Hematopoietic multipotent progenitor cell treated with erythropoietin and hydrocortisone succinate and interleukin-3 and kit ligand, for 8 days (in vitro differentiated cells): ENCODE measurements around the gene NUP188.

Experiments
- DNase-seq: peaks from one replicate; pipeline ENCODE4 v3.0.0-alpha.2; 2015

NUP188 gene, protein sequence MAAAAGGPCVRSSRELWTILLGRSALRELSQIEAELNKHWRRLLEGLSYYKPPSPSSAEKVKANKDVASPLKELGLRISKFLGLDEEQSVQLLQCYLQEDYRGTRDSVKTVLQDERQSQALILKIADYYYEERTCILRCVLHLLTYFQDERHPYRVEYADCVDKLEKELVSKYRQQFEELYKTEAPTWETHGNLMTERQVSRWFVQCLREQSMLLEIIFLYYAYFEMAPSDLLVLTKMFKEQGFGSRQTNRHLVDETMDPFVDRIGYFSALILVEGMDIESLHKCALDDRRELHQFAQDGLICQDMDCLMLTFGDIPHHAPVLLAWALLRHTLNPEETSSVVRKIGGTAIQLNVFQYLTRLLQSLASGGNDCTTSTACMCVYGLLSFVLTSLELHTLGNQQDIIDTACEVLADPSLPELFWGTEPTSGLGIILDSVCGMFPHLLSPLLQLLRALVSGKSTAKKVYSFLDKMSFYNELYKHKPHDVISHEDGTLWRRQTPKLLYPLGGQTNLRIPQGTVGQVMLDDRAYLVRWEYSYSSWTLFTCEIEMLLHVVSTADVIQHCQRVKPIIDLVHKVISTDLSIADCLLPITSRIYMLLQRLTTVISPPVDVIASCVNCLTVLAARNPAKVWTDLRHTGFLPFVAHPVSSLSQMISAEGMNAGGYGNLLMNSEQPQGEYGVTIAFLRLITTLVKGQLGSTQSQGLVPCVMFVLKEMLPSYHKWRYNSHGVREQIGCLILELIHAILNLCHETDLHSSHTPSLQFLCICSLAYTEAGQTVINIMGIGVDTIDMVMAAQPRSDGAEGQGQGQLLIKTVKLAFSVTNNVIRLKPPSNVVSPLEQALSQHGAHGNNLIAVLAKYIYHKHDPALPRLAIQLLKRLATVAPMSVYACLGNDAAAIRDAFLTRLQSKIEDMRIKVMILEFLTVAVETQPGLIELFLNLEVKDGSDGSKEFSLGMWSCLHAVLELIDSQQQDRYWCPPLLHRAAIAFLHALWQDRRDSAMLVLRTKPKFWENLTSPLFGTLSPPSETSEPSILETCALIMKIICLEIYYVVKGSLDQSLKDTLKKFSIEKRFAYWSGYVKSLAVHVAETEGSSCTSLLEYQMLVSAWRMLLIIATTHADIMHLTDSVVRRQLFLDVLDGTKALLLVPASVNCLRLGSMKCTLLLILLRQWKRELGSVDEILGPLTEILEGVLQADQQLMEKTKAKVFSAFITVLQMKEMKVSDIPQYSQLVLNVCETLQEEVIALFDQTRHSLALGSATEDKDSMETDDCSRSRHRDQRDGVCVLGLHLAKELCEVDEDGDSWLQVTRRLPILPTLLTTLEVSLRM (N-terminal part only)

DNA sequence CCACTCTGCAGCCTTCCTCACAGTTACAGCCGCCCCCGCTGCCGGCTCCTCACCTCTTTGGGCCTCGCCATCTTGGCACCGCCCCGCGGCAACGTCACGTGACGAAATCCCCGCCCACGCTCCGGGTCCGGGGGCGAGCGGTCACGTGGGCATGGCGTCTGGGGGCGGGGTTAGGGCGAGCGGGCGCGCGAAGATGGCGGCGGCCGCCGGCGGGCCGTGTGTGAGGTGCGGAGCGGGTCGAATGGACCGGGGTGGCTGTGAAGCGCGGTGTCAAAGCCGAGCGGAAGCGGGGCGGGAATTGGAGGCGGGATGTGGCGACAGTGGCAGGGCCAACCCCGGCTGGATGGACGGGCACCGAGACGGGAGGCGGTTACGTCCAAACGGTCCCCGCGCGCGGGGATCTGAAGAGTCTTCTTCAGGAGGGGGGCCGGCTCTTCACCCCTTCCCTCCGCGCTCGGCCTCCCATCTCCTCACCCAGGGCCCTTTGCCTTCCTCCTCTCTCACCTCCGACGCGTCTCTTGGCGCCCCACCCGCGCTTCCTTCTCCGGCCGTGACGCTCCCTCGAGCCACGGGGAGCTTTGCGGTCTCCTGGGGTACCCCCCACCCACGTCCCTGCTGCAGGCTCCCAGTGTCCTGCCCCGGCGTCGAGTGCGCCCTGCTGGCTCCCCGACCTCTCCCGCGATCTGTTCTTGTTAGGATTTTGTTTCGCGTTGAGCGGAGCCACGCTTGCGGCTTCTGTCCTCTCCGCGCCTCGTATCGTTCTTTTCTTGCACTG, at the start of gene NUP188, which contains the start of gene DOLK:
NUP188 (plus strand) TSS at position 173 of the 775 bp plus-strand sequence; CDS start at position 194, 21 bp downstream.
DOLK (minus strand) TSS at position 77 of the 775 bp plus-strand sequence. CDS start 300 bp downstream, outside the sequence.
- DNase-seq: peak; percentile 92

DNA sequence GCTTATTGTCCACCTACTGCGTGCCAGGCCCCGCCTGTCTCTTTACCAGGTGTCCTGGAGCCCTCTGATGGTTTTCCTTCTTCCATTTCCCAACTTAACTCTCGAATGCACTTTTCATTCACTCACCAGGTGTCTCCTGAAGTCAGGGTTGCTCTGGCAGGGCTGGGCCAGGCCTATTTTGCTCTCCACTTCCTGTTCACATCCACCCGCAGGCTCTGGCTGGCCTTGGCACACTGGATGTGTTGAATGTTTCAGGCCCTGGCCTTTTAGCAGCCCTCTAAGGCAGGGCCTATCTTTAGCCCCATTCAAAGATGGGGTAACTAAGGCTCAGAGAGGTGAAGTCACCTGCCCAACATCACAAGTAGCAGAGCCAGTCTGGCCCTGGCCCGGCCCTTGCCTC, 49.1 kb upstream of the NUP188 start:
- no peak for DNase-seq

DNA sequence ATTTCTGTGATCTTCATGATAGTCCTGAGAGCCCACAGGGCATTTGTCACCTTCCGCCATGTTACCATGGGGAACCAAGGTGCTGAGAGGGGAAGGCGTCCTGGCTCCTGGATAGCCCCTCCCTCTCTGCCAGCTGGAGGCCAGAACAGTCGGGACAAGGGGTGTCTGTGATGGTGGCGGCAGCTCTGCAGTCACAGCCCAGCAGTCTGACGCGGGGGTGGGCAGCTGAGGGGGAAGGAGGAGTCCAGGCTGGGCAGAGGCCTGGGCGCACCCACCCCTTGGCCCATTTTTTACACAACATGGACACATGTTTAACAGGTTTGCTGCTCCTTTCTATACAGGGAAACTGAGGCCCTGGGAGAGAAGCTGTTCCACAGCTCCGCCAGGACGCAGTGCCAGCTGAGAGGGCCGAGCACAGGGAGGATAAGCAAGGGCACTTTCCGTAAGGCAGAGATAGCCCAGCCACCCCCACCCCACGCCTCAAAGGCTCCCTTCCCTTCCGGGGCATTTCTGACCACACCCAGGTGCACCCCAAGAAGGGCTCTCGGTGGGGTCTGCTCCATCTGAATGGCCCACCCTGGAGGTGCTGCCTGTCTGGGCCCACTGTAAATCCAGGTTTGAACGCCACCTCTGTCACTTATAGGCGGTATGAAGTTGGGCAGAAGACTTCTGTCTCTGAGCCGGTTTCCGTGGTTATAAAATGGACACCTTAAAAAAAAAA, 48.5 kb upstream of the NUP188 start:
- no peak for DNase-seq

DNA sequence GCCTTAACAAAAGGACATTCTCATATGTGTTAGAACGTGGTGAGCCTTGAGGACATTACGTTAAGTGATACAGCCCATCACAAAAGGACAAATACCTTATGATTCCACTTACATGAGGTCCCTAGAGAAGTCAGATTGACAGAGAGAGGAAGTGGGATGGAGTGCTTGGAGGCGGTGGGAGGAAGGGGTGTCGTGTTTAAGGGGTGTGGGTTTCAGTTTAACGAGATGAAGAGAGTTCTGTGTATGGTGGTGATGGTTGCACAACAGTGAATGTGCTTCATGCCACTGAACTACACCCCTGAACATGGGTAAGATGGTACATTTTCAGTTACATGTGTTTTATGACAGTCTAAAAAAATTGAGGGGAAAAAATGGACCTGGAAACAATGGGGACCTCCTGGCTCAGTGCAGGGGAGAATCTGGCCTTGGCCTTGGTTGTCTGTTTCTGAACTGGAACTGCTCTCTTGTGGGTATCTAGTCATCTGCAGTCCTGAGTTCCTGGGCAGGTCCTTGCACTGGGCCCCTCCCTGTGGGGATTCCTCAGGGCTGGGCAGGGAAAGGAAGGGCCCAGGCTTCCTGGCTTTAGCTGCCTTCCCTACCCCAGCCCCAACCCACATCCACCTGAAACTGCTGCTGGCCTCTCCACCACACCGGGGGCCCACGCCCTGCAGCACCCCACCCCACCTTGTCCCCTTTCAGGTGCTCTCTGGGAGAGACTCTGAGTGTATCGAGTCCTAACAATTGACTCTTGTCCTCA, 47.8 kb upstream of the NUP188 start:
- peak; percentile 34 for DNase-seq

DNA sequence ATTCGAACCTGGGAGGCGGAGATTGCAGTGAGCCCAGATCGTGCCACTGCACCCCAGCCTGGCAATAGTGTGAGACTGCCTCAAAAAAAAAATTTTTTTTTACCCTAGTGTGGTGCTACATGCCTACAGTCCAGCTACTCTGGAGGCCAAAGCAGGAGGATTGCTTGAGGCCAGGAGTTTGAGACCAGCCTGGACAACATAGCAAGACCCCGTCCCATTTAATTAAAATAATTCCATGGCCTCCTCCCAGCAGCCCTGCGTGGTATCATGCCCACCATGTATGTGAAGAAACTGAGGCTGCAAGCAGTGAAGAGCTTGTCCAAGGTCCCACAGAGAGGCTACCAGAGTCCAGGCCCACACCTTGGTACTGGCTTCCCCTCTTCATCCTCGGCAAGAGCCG, 46.1 kb upstream of the NUP188 start:
- DNase-seq: no peak

DNA sequence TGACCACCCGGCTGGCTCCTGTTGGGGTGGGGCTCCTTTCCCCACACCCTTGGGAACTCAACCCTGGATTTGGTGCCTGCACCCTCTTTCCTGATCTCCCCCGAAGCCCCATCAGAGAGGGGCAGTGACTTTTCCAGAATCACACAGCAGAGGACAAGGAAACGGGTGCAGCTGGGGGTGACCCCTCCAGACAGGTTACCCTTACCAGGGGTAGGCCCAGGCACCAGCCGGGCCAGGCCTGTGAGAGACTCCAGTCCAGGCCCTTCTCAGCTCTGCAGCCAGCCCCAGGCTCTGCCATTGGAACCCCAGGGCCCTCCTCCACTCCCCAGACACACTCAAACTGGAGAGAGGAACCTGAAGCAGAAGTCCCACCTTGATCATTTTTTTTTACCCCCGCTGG, 45.7 kb upstream of the NUP188 start:
- no peak for DNase-seq

DNA sequence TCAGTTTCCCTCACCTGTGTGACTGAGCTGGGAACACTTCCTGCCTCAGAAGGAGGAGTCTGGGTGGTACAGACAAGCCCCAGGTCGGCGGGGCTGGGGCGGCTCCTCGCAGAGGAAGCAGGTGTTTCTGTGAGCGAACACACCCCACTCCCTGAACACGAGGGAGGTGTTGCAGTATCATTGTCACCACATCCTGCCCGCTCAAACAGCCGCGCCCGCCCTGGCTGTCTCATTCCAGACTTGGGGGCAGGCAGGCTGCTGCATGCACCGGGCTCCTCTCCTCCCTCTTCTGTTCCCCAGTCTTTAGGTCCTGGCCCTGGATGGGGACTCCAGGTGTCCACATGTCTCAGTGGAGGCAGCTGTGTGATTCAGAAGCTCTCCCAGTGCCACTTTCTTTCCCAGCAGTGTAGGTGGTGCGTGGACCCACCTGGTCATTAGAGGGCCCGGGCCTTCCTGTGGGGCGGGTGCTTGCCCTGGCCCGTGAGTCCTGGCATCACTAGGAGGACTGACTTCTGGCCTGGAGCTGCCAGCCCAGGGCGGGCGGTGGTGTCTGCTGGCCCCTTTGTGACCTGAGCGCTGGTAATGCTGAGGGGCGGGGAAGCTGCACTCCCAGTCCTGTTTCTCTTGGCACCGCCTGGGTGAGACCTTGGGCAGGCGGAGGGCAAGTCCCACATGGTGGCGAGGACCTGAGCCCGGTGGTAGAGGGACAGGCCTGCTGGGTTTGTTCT, 45.0 kb upstream of the NUP188 start:
- peak; percentile 83 for DNase-seq

DNA sequence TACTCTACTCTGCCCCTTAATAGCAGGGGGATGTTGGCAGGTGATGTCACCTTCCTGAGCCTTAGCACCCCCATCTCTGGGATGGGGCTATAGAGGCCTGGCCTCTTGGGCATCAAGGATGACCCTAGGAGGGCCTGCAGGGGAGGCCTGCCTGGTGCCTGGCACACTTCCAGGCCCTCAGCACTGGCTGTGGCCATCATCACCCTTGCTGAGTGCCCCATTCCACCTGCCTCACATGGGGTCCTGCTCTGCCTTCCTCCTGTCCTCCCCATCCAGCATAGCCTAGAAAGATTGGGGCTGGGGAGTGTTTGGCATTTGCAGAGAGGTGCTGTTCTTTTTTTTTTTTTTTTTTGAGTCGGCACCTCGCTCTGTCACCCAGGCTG, 44.4 kb upstream of the NUP188 start:
- no peak for DNase-seq

DNA sequence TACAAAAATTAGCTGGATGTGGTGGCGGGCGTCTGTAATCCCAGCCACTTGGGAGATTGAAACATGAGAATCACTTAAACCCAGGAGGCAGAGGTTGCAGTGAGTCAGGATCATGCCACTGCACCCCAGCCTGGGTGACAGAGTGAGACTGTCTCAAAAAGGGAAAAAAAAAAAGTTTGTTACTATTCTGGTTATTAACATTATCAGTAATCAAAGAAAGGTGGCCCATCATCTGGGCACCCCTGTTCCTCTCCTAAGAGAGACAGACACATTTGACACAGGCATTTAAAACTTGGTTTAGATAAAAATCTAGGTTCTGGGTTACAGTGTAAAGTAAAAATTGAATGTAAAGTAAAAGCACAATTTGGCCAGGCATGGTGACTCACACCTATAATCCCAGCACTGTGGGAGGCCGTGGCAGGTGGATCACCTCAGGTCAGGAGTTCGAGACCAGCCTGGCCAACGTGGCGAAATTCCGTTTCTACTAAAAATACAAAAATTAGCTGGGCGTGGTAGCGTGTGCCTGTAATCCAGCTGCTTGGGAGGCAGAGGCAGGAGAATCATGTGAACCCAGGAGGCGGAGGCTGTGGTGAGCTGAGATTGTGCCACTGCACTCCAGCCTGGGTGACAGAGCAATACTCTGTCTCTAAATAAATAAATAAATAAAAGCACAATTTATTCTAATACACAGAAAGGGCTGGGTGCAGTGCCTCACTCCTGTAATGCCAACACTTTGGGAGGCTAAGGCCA, 43.5 kb upstream of the NUP188 start:
- no peak for DNase-seq

DNA sequence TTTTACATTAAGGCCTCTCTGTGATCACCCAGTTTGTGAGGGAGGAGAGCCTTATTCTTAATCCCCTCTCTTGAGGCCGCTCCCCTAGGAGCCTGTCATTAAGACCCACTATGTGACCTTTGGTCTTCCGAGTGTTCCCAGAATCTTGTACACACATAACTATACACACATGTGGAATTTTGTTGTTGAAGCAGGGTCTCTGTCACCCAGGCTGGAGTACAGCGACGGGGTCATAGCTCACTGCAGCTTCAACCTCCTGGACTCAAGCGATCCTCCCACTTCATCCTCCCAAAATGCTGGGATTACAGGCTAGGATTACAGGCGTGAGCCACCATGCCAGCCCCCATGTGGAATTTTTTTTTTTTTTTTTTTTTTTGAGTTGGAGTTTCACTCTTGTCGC, 41.5 kb upstream of the NUP188 start:
- no peak for DNase-seq

DNA sequence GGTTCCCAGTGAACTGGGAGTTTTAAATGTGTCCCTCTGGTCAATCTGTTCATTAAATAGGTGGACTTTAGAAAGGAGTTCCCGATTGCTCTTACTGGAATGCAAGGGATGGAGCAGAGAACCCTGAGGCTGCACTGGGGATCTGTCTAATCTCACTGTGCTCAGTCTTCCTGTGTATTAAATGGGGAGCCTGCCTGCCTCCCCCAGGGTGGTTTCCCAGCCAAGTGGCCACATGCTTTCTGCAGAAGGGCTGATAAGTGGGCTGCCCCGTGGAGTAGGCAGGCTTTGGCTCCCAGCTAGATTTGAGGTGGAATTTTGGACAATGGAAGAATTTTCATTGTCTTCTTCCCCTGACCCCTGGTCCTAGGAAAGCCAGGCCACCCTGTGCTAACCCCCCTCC, 40.8 kb upstream of the NUP188 start:
- DNase-seq: peak; percentile 47

DNA sequence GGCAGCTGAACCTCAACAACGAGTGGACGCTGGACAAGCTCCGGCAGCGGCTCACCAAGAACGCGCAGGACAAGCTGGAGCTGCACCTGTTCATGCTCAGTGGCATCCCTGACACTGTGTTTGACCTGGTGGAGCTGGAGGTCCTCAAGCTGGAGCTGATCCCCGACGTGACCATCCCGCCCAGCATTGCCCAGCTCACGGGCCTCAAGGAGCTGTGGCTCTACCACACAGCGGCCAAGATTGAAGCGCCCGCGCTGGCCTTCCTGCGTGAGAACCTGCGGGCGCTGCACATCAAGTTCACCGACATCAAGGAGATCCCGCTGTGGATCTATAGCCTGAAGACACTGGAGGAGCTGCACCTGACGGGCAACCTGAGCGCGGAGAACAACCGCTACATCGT, 39.1 kb upstream of the NUP188 start:
- DNase-seq: no peak

DNA sequence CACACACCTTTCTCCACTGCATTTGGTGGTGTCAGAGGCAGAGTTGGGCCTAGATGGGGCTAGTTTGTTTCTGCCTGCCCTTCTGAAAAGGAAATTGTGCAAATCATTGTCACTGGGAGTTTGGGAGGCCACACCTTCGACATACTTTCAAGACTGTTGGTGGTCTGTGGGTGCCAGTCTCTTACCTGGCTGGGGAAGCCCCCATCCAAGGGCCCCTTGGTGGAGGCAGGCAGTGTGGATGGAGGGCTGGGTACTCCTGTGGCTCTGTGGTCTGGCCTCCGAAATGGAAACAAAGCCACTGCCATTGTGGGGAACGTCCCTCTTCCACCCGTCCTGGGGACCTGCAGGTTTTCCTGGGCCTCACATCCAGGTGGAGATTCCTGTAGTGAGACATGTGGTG, 37.6 kb upstream of the NUP188 start:
- DNase-seq: no peak

DNA sequence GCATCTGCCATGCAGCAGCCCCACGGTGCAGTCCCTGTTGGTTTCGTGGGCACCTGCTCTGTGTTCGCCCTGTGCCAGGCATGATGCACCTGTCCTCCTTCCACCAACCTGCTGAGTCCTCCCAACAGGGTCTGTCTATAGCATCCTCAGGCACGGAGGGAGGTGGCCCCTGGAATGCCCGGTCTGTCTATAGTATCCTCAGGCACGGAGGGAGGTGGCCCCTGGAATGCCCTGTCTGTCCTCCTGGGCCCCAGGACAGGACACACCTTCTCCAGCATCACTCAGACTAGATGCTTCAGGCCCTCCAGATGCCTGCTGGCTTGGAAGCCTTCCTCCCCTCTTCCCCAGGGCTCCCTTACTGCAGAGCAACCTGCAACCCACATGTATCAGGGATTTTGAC, 36.6 kb upstream of the NUP188 start:
- no peak for DNase-seq

DNA sequence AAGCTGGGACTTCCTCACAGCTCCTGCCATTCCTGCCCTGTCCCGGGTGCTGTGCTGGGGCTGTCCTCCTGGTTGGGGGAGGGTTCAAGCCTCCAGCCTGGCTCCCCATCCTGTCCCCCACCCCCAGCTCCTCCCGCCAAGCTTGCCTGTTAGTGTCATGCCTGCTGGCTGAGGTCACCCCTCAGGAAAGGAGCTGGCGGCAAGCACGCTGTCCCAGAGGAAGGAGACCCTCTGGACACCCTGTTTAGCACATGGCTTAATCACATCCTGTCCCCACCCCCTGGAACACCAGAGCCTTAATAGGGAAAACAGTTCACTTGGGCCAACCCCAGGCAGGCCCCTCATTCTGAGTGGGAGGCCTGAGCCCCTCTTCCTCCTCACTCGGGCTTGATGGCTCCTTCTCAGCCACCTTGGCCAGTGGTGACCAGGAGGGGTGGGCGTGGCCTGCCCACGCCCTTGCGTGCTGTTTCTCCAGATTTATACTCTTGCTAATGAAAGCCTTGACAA, 35.9 kb upstream of the NUP188 start:
- no peak for DNase-seq

DNA sequence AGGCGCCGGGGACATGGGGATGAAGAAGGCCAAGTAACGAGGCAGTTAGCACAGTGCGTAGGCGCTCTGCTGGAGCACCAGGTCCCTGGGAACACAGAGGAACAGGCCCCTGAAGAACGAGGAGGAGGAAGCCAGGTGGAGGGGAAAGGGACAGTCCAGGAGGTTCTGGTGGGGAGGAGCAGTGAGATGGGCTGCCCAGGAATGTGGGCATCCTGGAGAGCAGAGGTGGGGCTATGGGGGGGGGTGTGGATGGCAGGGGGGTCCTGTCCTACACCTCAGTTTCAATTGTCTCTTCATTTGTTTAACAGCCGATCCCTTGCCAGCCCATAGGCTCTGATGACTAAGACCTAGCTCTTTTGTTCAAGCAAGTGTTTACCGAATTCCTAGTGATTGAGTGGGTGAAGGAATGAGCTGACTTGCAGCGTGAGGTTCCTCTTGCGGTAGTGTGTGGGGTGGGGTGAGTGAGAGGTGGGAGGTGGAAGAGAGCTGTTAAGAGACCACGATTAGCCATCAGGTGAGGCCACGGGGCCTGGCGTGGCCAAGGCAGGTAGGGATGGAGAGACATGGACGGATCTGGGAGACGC, 35.1 kb upstream of the NUP188 start:
- DNase-seq: no peak

DNA sequence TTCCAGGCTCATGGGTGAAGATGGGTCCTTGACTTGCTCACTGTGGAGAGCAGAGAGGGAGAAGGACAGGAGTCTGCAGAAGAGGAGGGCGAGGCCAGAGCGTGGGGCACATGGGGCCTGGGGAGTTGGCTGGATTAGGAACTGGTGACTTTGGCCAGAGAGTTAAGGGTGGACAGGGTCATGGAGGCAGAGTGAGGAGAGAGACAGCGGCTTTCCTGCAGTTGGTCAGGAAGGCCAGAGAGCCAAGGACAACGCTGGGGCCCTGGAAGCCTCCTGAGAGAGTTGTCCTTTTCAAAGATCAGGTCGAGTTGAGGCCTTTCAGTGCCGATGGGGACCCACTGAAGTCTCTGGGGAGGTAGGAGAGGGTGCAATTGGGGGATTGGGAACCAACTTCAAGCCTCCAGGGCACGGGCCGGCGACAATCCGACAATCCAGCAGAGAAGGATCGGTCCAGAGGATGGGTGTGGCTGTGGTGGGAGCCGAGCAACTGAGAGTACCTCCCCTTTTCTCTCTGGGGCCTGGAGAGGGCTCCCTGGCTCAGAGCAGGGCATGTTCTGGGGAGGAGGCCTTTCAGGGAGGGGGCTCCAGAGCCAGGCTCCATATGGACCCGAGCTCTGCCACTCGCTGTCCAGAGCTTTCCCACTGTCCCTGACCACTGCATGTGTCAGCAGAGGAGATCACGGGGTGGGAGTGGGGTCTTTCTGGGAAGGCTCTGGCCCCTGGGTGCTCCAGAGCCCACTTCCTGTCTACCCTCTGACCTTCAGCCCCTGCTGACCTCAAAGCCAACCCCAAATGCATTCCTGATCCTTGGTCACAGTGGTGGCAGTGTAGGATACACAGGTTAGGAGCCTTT, 34.2 kb upstream of the NUP188 start:
- no peak for DNase-seq
